Endothelial cell of umbilical vein (primary cell): Measurements from ENCODE around the gene PIF1. TPM values are rescaled to one million over a fixed set of nuclear protein-coding genes. Genes with fewer than 3 reads are reported as not detected.

ENCODE experiments used
- BruUV-seq: library from RNA; stranded (reverse); fragments of 400-500 nt; replicated peaks from 2 replicates; lab custom pipeline; 2021; lab: Mats Ljungman, UMichigan
- CTCF ChIA-PET: fragments of 300-600, 350-600 bp; sonication (Branson Sonifier 250); formaldehyde crosslinking; loops from one replicate; lab custom pipeline; 2021; ENCODE audit warnings: antibody characterized with exemption, inconsistent platforms; lab: Charles Lee
- POLR2A ChIA-PET: fragments of 300-600, 350-600 bp; sonication (Branson Sonifier 250); formaldehyde crosslinking; loops from one replicate; lab custom pipeline; 2021; ENCODE audit warnings: antibody characterized with exemption, inconsistent platforms; lab: Charles Lee
- DNase-seq: peaks from one replicate; pipeline ENCODE4 v3.0.0-alpha.2; 2011; ENCODE audit warnings: low read depth, low spot score
- FAIRE-seq: peaks from 2 replicates; lab custom pipeline; 2011; peaks lifted over from hg19 to GRCh38; lab: Jason Lieb, UNC
- H2AFZ ChIP-seq: 2 replicates; pipeline ENCODE4 v1.6.0; 2012; ENCODE audit warnings: low read depth, low read length, control low read depth, inconsistent platforms
- H3K27ac ChIP-seq: 2 replicates; pipeline ENCODE4 v1.5.1; 2011; ENCODE audit warnings: low read depth, mild to moderate bottlenecking, control low read depth, low read length, moderate library complexity; ENCODE audit not compliant: insufficient read depth
- H3K27me3 ChIP-seq, 2 experiments: 2 replicates each; pipeline versions ENCODE4 v1.6.0 to v1.6.1; 2011; ENCODE audit warnings: low read length in 2 of 2, mixed read lengths in 1 of 2; ENCODE audit not compliant: control insufficient read depth in 2 of 2, insufficient read depth in 2 of 2
- H3K36me3 ChIP-seq, 2 experiments: 2 replicates in 1 of 2; 3 replicates in 1 of 2; pipeline ENCODE4 v1.5.1; 2011; ENCODE audit warnings: low read length in 2 of 2, mild to moderate bottlenecking in 1 of 2, moderate library complexity in 1 of 2; ENCODE audit not compliant: control insufficient read depth in 2 of 2, insufficient read depth in 2 of 2; ENCODE audit errors: extremely low read depth in 1 of 2
- H3K4me1 ChIP-seq: 3 replicates; pipeline ENCODE4 v1.5.1; 2011; ENCODE audit warnings: mild to moderate bottlenecking, low read length; ENCODE audit not compliant: control insufficient read depth, insufficient read depth; ENCODE audit errors: extremely low read depth
- H3K4me2 ChIP-seq: 2 replicates; pipeline ENCODE4 v1.6.1; 2011; ENCODE audit warnings: low read length, control low read depth, mixed read lengths; ENCODE audit not compliant: insufficient read depth
- H3K4me3 ChIP-seq, 3 experiments: fragments of 200-600 bp in 1 of 3; sonication (generic), shearing (Covaris generic) in 1 of 3; replicated peaks in 1 of 3; 2 replicates each; pipeline ENCODE4 v1.5.1; 2011 to 2016; ENCODE audit warnings: control low read depth in 3 of 3, low read length in 3 of 3, mild to moderate bottlenecking in 2 of 3, inconsistent platforms in 1 of 3, low read depth in 1 of 3, moderate library complexity in 1 of 3; ENCODE audit not compliant: insufficient read depth in 1 of 3
- H3K79me2 ChIP-seq: 2 replicates; pipeline ENCODE4 v1.6.0; 2012; ENCODE audit warnings: low read length, inconsistent platforms; ENCODE audit not compliant: control insufficient read depth, insufficient read depth
- H3K9ac ChIP-seq: replicated peaks from 2 replicates; pipeline ENCODE3; 2011; ENCODE audit warnings: low read length, control low read depth; ENCODE audit not compliant: insufficient read depth; ENCODE audit errors: extremely low read depth
- H3K9me1 ChIP-seq: replicated peaks from 3 replicates; pipeline ENCODE4 v1.6.0; 2011; ENCODE audit warnings: mild to moderate bottlenecking, low read length; ENCODE audit not compliant: control insufficient read depth, insufficient read depth; ENCODE audit errors: extremely low read depth
- H3K9me3 ChIP-seq: replicated peaks from 2 replicates; pipeline ENCODE4 v1.5.1; 2012; ENCODE audit warnings: low read length, inconsistent platforms; ENCODE audit not compliant: control insufficient read depth, insufficient read depth
- H4K20me1 ChIP-seq: replicated peaks from 2 replicates; pipeline ENCODE3; 2011; ENCODE audit warnings: mild to moderate bottlenecking, low read length; ENCODE audit not compliant: control insufficient read depth, insufficient read depth; ENCODE audit errors: extremely low read depth
- EZH2 ChIP-seq: IDR thresholded peaks from 2 replicates; pipeline ENCODE4 v1.6.1; 2012; ENCODE audit warnings: borderline replicate concordance, low read depth, mild to moderate bottlenecking, moderate library complexity, low read length, inconsistent platforms; ENCODE audit not compliant: severe bottlenecking
- FOS ChIP-seq: IDR thresholded peaks from 2 replicates; pipeline ENCODE4 v1.6.1; 2011; ENCODE audit warnings: mild to moderate bottlenecking, low read length, moderate library complexity, borderline replicate concordance; ENCODE audit not compliant: insufficient read depth
- GATA2 ChIP-seq: IDR thresholded peaks from 2 replicates; pipeline ENCODE4 v1.7.0; 2011; ENCODE audit warnings: low read depth, mild to moderate bottlenecking, moderate library complexity, mixed read lengths, low read length; ENCODE audit not compliant: insufficient read length, insufficient read depth
- JUN ChIP-seq: IDR thresholded peaks from 2 replicates; pipeline ENCODE4 v1.6.1; 2011; ENCODE audit warnings: borderline replicate concordance, low read depth; ENCODE audit not compliant: insufficient read length, insufficient read depth
- MYC ChIP-seq: IDR thresholded peaks from one replicate; pipeline ENCODE4 v1.6.1; 2011; ENCODE audit warnings: mild to moderate bottlenecking, low read depth, low read length
- POLR2A ChIP-seq: IDR thresholded peaks from 2 replicates; pipeline ENCODE4 v1.6.1; 2012; ENCODE audit warnings: low read depth, mild to moderate bottlenecking, control low read depth, low read length
- POLR2AphosphoS5 ChIP-seq: IDR thresholded peaks from 2 replicates; pipeline ENCODE4 v1.6.1; 2012; ENCODE audit warnings: low read depth, mild to moderate bottlenecking, control low read depth, low read length, moderate library complexity; ENCODE audit not compliant: insufficient read depth
- dilution Hi-C: fragments of 300-500 bp; cut with MboI; formaldehyde crosslinking; loops from one replicate; pipeline ENCODE4 v1.15.0; 2019; ENCODE audit warnings: low sequenced_read_pairs; ENCODE audit not compliant: extremely low pct_ligation_motif_present
- intact Hi-C: fragments of 100-400 bp; cut with micrococcal nuclease; formaldehyde crosslinking; loops from one replicate; pipeline ENCODE4 v1.10.0; 2022
- polyA plus RNA-seq, 4 experiments: library from polyadenylated mRNA; depleted of rRNA in 3 of 4; stranded (reverse) in 3 of 4; unstranded in 1 of 4; fragments of >200 nt; gene quantifications; 2 replicates each; pipeline versions ENCODE4 v1.2.1 to v1.2.3, GENCODE V29; 2011 to 2012; ENCODE audit warnings: missing spikeins in 1 of 4
- total RNA-seq: library from RNA; stranded (reverse); gene quantifications from 2 replicates; pipeline ENCODE4 v1.2.3, GENCODE V29; 2021
- TF ChIP-seq, protein P1 (sequence below): IDR thresholded peaks from 2 replicates; pipeline ENCODE4 v1.6.1; 2011; ENCODE audit not compliant: insufficient read depth, insufficient read length
- TF ChIP-seq, protein P2 (sequence below), 2 donors: IDR thresholded peaks; 1 replicate in 1 of 2; 2 replicates in 1 of 2; pipeline ENCODE4 v1.5.1; 2011; ENCODE audit warnings: low read length in 2 of 2, mild to moderate bottlenecking in 2 of 2, moderate library complexity in 2 of 2, control low read depth in 1 of 2, inconsistent platforms in 1 of 2, low read depth in 1 of 2; ENCODE audit not compliant: insufficient read depth in 1 of 2; ENCODE audit errors: extremely low read depth in 1 of 2

PIF1 gene
- total and polyA plus RNA-seq, 2 donors (not counting 3 experiments of a cell fraction or from before 2014, with no cell fraction given): 18.6 to 52.7 TPM

DNA sequence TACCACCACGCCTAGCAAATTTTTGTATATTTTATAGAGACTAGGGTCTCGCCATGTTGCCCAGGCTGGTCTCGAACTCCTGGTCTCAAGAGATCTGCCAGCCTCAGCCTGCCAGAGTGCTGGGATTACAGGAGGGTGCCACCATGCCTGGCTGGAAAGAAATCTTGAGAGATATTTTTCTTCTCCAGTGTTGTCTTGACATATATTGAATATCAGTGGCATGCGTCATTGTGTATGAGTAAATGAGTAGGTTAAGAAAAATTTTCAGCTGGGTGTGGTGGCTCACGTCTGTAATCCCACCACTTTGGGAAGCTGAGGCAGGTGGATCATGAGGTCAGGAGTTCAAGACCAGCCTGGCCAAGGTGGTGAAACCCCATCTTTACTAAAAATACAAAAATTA is 3.5 kb upstream of the PIF1 start:
- Histone ChIP-seq H3K9ac (no peak overlapping the region), H3K4me3 (no peak overlapping the region)

More for the DNA sequence above, 3.5 kb upstream of the PIF1 start:
- CTCF ChIA-PET: no interaction called here
- DNase-seq (no peak), FAIRE-seq (no peak)
- no peaks in the 10 kb centered on the region for H3K27me3 ChIP-seq
- H3K9me1 ChIP-seq: no peaks in the 10 kb centered on the region
- no peak overlapping the region for H3K27ac ChIP-seq
- peaks cover 10% of the 10 kb centered on the region for H3K4me1 ChIP-seq
- peaks cover 7% of the 10 kb centered on the region for H3K79me2 ChIP-seq
- POLR2A ChIA-PET: no interaction called here
- dilution Hi-C loops (no loop called here), intact Hi-C loops (no loop called here)
- no peaks in the 10 kb centered on the region for H3K36me3 ChIP-seq
- no peaks in the 10 kb centered on the region for H3K9me3 ChIP-seq
- TF ChIP-seq FOS (no peak), POLR2AphosphoS5 (no peak), POLR2A (no peak), JUN (no peak), GATA2 (no peak), EZH2 (no peak), MYC (no peak)
- TF ChIP-seq, protein P1, sequence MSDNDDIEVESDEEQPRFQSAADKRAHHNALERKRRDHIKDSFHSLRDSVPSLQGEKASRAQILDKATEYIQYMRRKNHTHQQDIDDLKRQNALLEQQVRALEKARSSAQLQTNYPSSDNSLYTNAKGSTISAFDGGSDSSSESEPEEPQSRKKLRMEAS: no peak
- TF ChIP-seq, protein P2, sequence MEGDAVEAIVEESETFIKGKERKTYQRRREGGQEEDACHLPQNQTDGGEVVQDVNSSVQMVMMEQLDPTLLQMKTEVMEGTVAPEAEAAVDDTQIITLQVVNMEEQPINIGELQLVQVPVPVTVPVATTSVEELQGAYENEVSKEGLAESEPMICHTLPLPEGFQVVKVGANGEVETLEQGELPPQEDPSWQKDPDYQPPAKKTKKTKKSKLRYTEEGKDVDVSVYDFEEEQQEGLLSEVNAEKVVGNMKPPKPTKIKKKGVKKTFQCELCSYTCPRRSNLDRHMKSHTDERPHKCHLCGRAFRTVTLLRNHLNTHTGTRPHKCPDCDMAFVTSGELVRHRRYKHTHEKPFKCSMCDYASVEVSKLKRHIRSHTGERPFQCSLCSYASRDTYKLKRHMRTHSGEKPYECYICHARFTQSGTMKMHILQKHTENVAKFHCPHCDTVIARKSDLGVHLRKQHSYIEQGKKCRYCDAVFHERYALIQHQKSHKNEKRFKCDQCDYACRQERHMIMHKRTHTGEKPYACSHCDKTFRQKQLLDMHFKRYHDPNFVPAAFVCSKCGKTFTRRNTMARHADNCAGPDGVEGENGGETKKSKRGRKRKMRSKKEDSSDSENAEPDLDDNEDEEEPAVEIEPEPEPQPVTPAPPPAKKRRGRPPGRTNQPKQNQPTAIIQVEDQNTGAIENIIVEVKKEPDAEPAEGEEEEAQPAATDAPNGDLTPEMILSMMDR (IDR thresholded peaks at IDR 0.05; ENCODE audit: extremely low read depth in 1 of 2, insufficient read depth in 1 of 2, low read depth in 1 of 2, low read length in 2 of 2): no peak
- H3K4me2 ChIP-seq: no peak overlapping the region
- no peak overlapping the region for H2AFZ ChIP-seq
- H4K20me1 ChIP-seq: no peaks in the 10 kb centered on the region
- no TSS peak for BruUV-seq
